SHP77 (cell line): ENCODE results near the gene TGFA.
A peak's percentile ranks its signal among the peaks of the same experiment; 100 is the strongest.

Experiments
- DNase-seq, 2 experiments: peaks; one replicate each; lab custom pipeline; 2025; lab: John Stamatoyannopoulos, UW

TGFA gene

GRCh38 chr2:70523996-70524965, 29.3 kb downstream of the TGFA start:
- no peak for DNase-seq

- DNase-seq = no peak
Observed at GRCh38 chr2:70523672-70523995, 30.0 kb downstream of the TGFA start.

- no peak for DNase-seq
Observed at GRCh38 chr2:70522627-70523026, 31.0 kb downstream of the TGFA start.

GRCh38 chr2:70520825-70521224, 32.8 kb downstream of the TGFA start:
- DNase-seq = no peak

DNA sequence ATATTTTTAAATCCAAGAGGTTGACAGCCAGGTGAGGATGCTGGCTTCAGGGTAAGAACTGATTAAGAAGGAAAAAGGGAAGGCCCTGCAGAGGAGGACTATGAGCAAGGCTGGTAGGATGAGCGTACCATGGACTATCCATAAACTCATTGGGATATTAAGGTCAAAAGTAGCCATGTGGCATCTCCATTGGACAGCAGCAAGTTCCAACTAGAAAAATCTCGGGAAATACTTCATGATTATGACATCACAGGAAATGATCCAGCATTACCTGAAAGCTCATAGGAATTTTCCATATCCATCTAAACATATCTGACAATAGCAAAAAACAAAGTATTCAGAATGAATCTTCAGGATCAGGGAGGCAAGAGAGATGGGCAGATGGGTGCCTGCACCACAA, 34.2 kb downstream of the TGFA start:
- DNase-seq = no peak

- no peak for DNase-seq
Observed at GRCh38 chr2:70518557-70518956, 35.1 kb downstream of the TGFA start.

- no peak for DNase-seq
Observed at GRCh38 chr2:70517804-70518203, 35.8 kb downstream of the TGFA start.

DNA sequence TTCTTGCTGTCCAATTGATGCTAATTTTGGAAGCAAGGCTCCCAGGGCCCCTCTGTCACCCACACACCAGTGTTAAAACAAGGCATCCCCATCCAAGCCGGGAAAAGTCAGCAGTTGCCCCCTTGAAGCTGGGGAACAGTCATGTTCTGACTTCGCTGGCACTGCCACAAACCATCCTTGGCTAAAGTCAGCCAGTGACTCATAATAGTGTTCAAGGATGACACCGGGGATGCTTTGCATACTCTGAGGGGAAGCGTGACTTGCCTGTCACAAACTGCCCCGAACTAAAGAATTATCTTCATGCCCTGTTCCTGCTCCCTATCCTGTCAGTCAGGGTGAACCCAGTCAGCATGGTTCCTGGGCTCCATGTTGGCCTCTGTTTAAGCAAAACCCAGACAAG, 37.0 kb downstream of the TGFA start:
- DNase-seq = no peak

DNA sequence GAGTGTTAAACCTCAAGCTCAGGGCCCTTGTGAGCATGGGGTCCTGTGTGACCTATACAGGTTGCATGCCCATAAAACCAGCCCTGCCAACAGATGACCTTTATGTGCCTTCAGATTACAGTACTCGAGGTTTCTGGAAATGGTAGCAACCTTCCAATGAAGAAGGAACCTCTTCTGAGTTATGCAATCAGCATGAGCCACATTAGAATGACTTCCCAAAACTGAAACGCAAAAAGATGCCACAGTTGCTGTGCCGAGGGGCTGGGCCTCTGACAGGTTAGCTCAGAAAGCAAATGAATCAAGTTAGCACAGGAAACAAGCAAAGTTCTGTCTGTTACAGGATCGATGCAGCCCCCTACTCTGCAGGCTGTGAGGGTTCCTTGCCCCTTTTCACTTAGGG, 37.7 kb downstream of the TGFA start:
- no peak for DNase-seq

DNA sequence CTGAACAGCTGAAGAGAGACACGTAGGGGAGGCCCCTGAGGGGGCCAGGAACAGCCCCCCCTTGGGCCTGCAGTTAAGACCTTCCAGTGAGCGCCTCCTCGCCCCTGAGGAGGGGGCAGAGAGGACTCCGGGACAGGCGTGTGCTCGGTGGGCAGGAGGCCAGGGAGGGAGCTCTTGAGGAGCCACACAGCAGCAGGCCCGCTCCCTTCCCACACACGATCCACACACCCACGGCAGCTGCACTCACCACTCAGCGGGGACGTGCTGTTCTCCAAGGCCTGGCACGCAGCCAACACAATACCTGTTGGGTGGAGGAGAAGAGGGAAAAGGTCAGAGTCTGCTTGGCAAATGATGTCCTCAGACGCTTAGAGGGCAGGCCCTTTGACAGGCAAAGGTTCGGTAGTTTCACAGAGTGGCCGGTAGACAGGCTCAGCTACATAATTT, 39.0 kb downstream of the TGFA start:
- peak; percentile 58 to 68 for DNase-seq

DNA sequence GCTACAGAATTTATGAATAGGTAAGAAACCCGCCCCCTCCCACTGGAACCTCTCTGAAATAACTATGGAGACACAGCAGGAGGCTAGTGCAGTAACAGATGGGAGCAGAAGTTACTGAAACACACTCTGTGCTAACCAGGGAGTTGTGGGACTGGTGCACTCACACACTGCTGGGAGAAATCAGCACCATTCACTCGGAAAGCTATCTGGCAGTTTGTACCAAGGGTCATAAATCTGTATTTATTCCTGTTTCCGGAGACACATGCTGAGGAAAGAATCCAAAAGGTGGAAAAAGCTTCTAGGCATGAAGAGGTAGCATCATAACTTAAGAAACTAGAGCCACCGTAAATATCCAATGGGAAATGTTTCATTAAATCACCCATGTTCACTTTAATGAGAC, 39.9 kb downstream of the TGFA start:
- no peak for DNase-seq

DNA sequence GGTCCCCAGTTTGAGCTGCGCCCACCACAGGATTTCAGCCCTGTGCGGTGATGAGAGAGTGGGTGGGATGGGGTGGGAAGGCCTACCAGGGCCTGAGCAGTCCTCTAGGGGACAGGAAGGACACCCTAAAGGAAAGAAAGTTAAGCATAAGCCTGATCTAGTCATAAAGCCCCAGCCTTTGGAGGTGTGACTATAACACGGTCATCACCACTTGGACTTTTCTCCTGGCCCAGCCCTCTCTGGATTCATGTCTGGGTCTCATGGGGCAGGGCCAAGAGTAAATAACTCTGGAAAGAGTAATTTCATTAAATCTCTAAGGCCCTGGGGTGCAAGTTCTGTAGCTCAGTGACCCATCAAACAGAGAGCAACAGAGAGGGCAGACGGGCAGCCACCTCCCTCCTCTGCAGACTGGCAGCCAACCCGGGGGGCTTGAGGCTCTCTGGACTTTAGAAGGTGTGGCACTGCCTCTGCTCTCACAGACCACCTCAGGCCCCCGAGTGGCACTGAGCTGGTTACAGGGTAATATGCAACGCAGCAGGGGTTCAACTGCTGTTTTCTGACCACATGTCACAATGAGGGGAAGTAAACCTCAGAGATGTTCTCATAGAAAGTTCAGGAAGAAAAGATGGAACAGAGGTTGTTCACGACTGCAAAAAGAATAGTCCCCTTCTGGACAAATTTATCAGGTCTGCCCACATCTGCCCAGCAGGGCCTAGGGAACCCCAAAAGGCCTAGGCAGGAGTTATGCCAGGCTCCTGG, 41.5 kb downstream of the TGFA start:
- DNase-seq = no peak

DNA sequence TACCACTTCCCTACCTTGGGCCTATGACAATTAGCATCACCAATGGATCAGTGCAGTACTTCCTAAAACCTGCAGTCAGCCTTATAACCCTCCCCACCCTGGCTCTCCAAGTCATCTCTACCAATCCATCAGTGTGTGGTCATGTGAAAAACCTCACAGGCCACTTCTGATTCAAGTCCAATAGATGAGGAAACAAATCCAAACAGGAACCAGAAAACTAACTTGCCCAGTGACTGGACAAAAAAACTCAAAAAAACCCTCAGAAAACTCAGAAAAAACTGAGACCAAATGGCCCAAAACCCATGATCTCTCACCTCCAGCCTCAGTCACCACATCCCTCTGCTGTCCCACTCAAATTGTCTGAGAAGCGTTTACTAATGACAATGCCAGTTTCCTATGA, 43.3 kb downstream of the TGFA start:
- DNase-seq = no peak

- DNase-seq = no peak
Observed at GRCh38 chr2:70509565-70509964, 44.1 kb downstream of the TGFA start.

GRCh38 chr2:70508711-70509462, 44.7 kb downstream of the TGFA start:
- no peak for DNase-seq

DNA sequence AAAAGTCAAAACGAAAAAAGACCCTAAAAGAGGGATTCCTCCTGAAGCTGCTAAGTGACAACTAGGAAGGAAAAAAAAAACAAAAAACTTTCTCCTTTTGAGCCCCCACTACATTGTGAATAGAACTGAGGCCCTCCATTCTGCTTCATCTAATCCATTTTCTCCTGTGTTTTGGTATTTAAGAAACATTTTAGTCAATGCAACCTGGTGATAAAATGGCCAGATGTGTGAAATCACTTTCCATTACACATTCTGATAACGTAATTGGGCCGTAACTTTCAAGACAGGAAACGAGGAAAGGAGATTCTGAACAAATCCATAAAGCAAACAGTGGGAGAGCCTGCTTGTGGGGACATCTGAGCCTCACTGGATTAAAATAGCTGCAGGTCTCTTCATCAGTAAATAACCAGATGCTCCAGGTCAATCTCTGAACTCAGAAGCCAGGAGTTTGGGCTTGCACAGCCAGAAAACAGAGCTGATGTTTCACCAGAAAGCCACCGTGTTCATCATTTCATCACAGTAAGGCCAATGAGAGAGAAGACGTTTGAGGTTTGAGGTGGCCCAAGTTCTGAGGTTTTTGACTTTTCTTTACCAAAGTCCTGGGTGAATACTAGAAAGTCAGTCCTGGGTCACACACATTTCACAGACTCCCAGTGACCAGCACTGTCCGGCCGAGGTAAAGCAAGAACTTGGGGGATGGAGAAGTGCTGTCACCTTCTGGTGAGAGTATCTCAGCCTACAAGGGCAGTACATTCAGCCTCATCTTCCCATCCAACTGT, 47.8 kb downstream of the TGFA start:
- DNase-seq = no peak

DNA sequence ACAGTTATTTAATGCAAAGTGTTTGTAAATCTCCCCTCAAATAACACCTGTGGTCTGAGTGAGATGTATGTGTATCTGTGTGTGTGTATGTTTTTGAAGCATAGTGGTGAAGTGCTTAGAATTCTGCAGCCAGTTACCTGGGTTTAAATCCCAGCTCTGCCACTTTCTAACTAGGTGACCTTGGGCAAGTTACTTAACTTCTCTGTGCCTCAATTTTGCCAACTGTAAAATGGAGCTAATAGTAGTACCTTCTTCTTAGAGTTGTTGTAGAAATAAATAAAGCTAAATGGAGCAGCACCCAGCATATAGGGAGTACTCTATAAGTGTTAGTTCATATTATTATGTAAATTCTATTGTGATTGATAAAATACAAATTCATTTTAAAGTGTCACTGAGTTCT, 48.9 kb downstream of the TGFA start:
- DNase-seq = no peak

GRCh38 chr2:70503896-70504295, 49.7 kb downstream of the TGFA start:
- no peak for DNase-seq

DNA sequence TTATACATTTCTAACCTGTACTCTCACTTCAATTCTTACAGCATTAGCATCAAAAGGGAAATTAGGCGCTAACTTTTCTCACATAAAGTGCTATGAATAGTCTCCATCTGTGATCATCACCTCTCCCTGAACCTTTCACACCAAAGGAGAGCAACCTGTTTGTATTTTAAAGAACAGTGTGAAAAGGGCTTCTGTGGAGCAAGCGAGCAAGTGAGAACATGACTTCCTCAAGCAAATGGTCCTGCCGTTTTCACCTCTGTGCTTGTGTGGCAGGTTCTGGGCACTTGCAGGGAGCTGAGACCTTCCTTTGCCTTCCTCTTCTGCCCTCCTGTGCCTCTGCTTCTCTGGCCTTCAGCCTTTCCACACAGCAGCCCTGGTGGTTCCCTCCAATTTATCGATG, 51.9 kb downstream of the TGFA start:
- DNase-seq = no peak

GRCh38 chr2:70501215-70501614, 52.4 kb downstream of the TGFA start:
- no peak for DNase-seq

GRCh38 chr2:70499253-70499652, 54.4 kb downstream of the TGFA start:
- DNase-seq = no peak

DNA sequence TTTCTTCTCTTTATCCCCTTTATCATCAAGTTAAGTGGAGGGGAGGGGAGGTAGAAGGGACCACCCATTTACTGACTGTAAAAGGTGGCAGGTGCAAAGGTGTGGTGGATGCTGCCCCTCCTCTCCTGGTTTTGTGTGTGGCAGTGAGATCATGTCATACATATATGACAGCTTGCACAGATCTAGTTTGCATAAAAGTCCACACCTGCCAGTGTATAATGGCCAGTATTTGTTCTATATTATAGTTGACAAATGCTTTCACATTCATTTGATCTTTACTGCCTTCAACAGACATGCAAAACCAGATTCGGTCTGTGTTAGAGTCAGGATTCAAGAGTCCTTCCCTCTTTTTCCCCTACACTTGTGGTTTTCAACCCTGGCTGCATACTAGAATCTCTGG, 55.1 kb downstream of the TGFA start:
- DNase-seq = no peak
